Erythroblast (primary cell): ENCODE measurements around the gene PLEKHH2.
"Not testable (repeated sequence)": the region's sequence is repeated elsewhere in the genome, so short reads cannot be mapped to it uniquely, and the experiment has no call there.

ENCODE experiments used
- GATA1 ChIP-seq: IDR thresholded peaks from 2 replicates; pipeline ENCODE4 v1.6.1; 2011; ENCODE audit warnings: low read depth, mild to moderate bottlenecking, control low read depth, low read length, moderate library complexity
- POLR2A ChIP-seq: IDR thresholded peaks from 2 replicates; pipeline ENCODE4 v1.6.1; 2011; ENCODE audit warnings: mild to moderate bottlenecking, low read length

DNA sequence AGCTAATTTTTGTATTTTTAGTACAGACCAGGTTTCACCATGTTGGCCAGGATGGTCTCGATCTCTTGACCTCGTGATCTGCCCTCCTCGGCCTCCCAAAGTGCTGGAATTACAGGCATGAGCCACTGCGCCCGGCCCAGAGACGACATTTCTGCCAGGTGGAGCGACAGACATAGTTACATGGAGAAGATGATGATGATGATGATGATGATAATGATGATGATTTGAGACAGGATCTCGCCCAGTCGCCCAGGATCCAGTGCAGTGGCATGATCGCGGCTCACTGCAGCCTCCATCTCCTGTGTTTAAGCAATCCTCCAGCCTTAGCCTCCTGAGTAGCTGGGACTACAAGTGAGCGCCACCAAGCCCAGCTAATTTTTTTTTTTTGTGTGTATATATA is 907 bp upstream of the PLEKHH2 start:
- TF ChIP-seq POLR2A, GATA1: not testable (repeated sequence)
